Ectodermal cell (in vitro differentiated cells): ENCODE results near the gene ENTPD8.

Experiments
- H3K27ac ChIP-seq: 2 replicates; pipeline ENCODE4 v1.7.0; 2013; ENCODE audit warnings: mild to moderate bottlenecking, low read depth, low read length; ENCODE audit not compliant: insufficient read depth, poor library complexity, severe bottlenecking
- H3K27me3 ChIP-seq: 2 replicates; pipeline ENCODE4 v1.7.0; 2013; ENCODE audit warnings: mild to moderate bottlenecking, low read length; ENCODE audit not compliant: insufficient read depth, control insufficient read depth, poor library complexity, severe bottlenecking
- H3K36me3 ChIP-seq: one replicate; pipeline ENCODE4 v1.7.0; 2013; ENCODE audit warnings: low read length; ENCODE audit not compliant: control insufficient read depth, insufficient read depth
- H3K4me1 ChIP-seq: one replicate; pipeline ENCODE4 v1.7.0; 2013; ENCODE audit warnings: low read length; ENCODE audit not compliant: control insufficient read depth, insufficient read depth
- H3K4me3 ChIP-seq: 2 replicates; pipeline ENCODE4 v1.7.0; 2013; ENCODE audit warnings: low read depth, low read length, control low read depth; ENCODE audit not compliant: insufficient read depth
- H3K9me3 ChIP-seq: 2 replicates; pipeline ENCODE4 v1.7.0; 2013; ENCODE audit warnings: mild to moderate bottlenecking, low read length, moderate library complexity; ENCODE audit not compliant: control insufficient read depth
- WGBS, 2 experiments: methylation state at CpG; one replicate each; pipeline ENCODE4 v1.1.7; 2013; ENCODE audit warnings: missing lambda C conversion rate in 2 of 2; 5-methylcytosine and 5-hydroxymethylcytosine counted together

Gene ENTPD8

DNA sequence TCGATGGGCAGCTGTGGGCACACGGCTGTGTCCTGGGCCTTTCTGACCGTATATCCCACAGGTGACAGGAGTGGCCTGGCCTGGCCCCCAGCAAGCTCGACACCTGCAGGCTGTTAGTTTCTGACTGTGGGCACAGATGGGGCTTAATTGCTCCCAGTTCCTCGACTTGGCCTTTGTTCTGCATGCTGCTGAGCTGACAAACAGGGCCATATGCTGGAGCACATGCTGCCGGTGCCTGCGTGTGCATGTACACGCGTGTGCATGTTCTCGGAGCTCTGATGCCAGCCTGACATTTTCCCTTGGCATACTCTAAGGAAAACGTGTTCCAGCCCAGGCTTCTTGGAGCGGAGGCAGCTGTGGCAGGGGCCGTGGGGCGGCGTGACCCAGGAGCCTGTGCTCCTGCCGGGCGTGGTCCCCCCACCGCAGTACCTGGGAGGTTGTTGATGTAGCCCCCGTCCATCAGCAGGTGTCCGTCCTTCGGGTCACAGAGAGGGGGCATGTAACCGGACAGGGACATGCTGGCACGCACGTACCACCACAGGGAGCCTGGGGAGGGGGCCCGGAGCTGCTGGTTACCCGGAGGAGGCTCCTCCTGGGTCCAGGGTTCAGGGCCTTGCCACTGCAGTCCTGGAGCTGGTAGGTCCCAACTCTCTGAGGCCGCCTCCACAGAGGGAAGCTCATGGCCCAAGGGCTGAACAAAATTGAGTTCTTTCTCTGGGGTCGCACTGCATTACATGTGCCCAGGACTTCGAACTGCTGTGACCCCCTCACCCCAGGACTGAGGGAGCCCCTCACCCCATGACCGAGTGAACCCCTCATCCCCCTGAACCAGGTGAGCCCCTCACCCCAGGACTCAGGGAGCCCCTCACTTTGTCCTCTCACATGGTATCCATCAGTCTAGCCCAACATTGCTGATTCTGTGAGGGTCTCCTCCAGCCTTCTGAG lies 22.1 kb upstream of the ENTPD8 start:
- no peaks in the 10 kb centered on the region for H3K36me3 ChIP-seq
- H3K27ac ChIP-seq = no peak overlapping the region
- H3K4me1 ChIP-seq = peaks cover 1% of the 10 kb centered on the region
- H3K9me3 ChIP-seq = no peaks in the 10 kb centered on the region
- peaks cover 40% of the 10 kb centered on the region for H3K27me3 ChIP-seq
- 93 to 94% methylated on average over 30 of the region's 30 CpGs for WGBS, 2 experiments
- H3K4me3 ChIP-seq = no peak overlapping the region

DNA sequence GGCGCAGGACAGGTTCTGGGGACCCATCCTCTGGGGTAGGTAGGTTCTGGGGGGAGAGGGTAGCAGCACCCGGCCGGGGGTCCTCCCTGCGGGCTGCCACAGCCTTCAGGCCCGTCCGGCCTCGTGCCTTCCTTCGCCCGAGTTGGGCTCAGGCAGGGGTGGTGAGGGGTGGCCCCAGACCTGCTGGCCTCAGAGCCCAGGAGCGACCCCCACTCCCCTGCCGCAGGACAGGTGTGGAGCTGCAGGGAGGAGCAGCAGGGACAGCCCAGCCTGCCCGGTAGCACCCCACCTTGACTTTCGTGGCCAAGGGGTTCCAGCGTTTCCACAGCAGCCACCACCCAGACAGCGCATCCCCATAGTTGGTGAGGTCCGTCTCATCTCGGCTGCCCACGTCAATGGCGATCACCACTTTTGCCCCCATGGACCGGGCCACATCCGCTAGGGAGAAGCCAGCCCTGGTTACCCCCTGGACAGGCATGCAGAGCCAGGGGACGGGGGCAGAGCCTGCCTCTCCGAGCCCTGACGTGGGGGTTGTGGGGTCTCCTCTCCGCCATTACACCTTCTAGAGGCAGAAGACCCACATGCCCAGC lies 21.3 kb upstream of the ENTPD8 start:
- Histone ChIP-seq H3K4me3 (no peak overlapping the region), H3K9me3 (no peaks in the 10 kb centered on the region), H3K27me3 (peaks cover 40% of the 10 kb centered on the region), H3K36me3 (no peaks in the 10 kb centered on the region), H3K27ac (no peak overlapping the region), H3K4me1 (peaks cover 9% of the 10 kb centered on the region)
- WGBS, 2 experiments = 93% methylated on average over 25 of the region's 25 CpGs

DNA sequence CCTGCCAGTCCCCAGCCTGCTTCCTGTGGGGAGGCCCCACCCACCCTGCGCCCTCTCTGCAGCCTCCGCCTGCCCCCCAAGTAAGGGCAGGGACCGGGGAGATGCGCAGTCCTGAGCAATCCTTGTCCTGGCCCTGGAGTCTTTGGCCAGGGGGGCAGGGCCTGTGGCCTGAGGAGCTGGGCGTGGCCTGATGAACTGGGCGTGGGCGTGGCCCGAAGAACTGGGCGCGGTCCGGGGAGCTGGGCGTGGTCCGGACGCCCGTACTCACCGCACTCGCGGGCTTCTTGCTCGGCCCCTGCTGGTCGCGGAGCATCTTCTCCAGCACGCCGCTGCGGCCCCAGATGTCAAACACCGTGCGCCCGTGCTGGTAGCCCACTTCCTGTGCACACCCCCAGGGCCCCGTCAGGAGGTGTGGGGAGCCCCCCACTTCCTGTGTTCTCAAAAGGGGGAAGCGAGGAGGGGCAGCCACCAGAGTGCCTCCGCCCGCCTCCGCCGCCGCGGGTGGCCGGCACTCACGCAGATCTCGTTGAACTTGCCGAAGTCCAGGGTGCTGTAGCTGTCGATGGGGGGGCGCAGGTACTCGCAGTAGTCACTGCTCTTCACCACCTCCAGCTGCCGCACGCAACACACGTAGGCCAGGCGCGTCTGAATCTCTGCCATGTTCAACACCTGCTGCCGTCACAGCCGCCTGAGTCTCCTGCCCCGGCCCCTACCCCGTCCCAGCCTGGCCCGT lies 20.7 kb upstream of the ENTPD8 start:
- peaks cover 3% of the 10 kb centered on the region for H3K36me3 ChIP-seq
- WGBS, 2 experiments = 55 to 57% methylated on average over 52 of the region's 52 CpGs
- H3K4me3 ChIP-seq = no peak overlapping the region
- H3K4me1 ChIP-seq = peaks cover 11% of the 10 kb centered on the region
- no peak overlapping the region for H3K27ac ChIP-seq
- no peaks in the 10 kb centered on the region for H3K9me3 ChIP-seq
- peaks cover 40% of the 10 kb centered on the region for H3K27me3 ChIP-seq

DNA sequence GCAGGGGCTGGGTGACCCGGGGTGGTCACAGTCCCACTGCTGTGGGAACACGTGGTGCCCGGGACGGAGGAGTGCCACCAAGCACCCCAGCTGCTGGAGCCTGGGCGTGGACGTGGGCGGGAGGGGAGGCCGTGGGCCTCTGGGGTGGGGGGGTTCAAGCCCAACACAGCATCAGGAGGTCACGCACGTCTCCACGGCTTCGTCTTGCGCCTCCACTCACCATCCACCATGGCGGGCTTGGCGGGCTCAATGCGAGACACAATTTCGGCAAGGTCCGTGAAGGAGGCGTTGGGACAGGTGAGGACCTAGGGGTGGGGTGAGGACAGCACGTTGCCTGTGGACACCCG lies 20.1 kb upstream of the ENTPD8 start:
- H3K36me3 ChIP-seq = peaks cover 6% of the 10 kb centered on the region
- H3K27ac ChIP-seq = no peak overlapping the region
- H3K27me3 ChIP-seq = peaks cover 40% of the 10 kb centered on the region
- H3K4me3 ChIP-seq = no peak overlapping the region
- WGBS, 2 experiments = 92% methylated on average over 21 of the region's 21 CpGs
- H3K9me3 ChIP-seq = no peaks in the 10 kb centered on the region
- H3K4me1 ChIP-seq = peaks cover 11% of the 10 kb centered on the region

DNA sequence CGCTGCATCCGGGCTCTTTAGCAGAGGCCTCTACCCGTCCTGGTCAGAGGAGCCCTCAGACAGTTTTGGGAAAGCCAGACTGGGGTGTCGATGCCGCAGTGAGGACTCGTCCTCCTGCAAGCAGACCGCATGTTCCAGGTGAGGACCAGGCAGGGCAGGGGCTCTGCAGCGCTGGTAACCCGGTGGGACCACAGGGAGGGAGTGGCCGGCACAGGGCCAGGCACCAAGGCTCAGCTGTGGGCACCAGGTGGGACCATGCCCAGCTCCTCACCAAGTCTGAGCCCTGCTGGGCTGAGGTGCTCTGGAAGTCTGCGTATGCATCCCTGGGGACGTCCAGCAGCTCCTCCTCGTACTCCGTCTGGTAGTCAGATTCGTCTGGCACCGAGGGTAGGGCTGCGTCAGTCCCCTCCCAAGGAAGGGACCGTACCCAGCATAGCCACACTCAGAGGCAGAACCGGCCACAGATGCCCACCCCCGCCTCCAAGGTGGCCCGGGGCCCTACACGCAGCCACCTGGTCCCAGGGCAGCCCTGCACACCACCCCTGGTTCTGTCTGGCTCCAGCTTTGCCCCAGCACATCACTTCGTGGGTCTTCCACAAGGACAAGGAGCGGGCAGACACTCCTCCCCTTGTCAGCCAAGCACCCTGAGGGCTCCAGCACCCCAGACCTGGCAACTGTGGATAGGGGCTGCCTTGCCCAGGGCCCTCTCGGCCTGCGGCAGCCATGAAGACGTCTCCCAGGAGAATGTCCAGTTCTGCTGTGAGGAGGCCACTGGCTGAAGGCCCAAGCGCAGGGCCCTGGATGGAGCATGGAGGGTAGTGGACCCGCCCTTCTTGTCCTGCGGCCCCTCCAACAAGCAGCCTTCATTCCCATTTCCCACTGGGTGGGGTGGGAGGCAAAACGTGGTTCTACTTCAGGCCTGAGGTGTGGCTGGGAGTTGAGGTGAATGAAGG lies 19.5 kb upstream of the ENTPD8 start:
- no peak overlapping the region for H3K4me3 ChIP-seq
- H3K4me1 ChIP-seq = peaks cover 11% of the 10 kb centered on the region
- WGBS, 2 experiments = 95 to 96% methylated on average over 31 of the region's 31 CpGs
- no peak overlapping the region for H3K27ac ChIP-seq
- peaks cover 40% of the 10 kb centered on the region for H3K27me3 ChIP-seq
- no peaks in the 10 kb centered on the region for H3K9me3 ChIP-seq
- H3K36me3 ChIP-seq = peaks cover 6% of the 10 kb centered on the region

DNA sequence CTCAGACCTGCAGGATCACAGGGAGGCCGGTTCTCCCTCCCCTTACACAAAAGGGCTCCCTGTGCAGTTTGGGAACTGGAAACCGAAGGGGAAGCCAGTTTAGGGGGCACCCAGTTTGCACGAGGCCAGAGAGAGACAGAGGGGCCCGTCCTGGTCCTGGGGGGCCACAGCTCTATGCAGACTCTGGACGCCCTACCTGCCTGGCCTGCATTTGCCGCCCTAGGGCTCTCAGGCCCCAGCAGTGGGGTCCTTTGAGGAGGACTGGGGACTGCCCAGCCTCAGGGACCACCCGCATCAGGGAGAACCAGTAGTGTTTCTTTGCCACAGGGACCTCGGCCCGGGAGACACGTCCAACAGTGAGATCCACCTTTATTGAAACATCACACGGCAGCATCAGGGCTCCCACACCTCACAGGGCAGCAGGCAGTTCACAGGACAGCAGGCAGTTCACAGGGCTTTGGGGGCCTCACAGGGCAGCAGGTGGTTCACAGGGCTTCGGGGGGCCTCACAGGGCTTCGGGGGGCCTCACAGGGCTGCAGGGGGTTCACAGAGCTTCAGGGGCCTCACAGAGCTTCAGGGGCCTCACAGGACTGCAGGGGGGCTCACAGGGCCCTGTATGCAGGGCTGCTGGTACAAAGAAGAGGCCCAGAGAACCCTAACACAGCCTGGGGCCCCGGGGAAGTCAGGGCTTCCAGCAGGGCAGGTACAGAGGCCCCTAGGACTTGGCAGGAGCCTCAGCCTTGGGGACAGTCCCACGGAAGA lies 18.6 kb upstream of the ENTPD8 start:
- Histone ChIP-seq H3K27me3 (peaks cover 40% of the 10 kb centered on the region), H3K9me3 (no peaks in the 10 kb centered on the region), H3K4me1 (peaks cover 13% of the 10 kb centered on the region), H3K4me3 (peak overlapping the region; percentile 50), H3K36me3 (peaks cover 12% of the 10 kb centered on the region), H3K27ac (no peak overlapping the region)
- 63 to 64% methylated on average over 15 of the region's 15 CpGs for WGBS, 2 experiments

DNA sequence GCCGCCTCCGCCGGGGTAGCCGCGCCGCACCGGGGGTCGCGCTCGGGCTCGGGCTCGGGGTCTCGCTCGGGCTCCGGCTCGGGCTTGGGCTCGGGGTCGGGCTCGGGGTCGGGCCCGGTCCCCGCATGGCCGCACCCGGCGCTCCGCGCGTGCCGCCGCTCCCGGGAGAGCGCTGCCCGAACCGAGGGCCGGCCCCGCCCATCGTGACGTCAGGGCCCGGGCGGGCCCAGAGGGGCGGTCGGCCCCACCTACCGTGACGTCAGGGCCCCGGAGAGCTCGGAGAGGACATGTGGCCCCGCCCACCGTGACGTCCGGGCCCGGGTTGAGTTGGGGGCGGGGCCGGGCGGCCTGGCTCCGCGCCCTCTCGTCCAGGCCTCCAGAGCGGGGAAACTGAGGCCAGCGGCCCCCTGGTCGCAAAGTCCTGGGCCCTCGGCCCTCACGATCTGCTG lies 18.0 kb upstream of the ENTPD8 start, which contains the start of gene NSMF:
Gene NSMF (minus strand): TSS at position 183 of the 449 bp plus-strand sequence. CDS start 232 bp downstream, outside the sequence.
- peaks cover 40% of the 10 kb centered on the region for H3K27me3 ChIP-seq
- 1% methylated on average over 62 of the region's 62 CpGs for WGBS, 2 experiments
- H3K27ac ChIP-seq = no peak within 1 kb of the TSS

DNA sequence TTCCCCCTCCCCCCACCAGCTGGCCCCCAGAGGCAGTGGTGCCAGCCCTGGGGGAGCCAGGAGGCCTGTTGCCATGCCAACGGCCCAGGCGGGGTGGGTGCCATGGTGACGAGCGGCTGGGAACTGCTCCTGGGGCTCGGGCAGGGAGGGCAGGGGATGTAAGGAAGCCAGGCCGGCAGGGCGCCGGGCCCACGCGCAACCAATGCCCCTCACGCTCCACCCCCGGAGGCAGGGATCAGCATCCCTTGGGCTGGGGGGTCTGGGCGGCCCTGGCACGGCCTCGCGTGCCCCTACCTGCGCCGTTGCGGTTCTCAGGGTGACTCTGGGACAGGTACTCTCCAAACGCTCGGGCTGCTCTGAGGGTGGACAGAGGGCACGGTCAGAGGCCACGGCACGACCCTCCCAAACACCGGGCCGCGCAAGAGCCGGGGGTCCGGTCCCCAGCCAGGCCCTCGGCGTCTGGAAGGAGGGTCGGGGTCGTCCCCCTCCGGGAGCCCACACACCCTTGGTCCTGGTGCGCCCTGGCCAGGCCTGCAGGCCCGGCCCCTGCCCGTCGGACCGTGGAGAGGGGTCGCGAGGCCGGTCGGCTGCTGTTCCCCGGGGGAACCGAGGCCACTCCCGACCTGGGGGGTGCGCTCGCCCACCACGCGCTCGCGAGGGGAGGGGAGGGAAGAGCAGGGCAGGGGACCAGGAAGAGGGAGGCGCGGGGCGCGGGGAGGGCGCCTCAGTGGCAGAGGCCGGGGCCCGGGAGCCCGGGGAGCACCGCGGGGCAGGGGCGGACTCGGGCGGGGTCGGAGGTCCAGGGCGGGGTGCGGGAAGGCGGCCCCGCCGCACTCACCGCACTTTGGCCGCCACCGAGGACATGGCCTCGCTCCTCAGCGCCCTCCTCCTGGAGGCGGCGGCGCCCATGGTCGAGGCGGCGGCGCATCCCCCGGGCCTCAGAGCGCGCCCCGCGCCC lies 17.3 kb upstream of the ENTPD8 start:
- Histone ChIP-seq H3K9me3 (no peaks in the 10 kb centered on the region), H3K4me3 (peak overlapping the region; percentile 50), H3K27me3 (peaks cover 40% of the 10 kb centered on the region), H3K4me1 (peaks cover 20% of the 10 kb centered on the region), H3K36me3 (peaks cover 12% of the 10 kb centered on the region), H3K27ac (no peak overlapping the region)
- 15% methylated on average over 88 of the region's 88 CpGs for WGBS, 2 experiments

More for the DNA sequence above, 18.0 kb upstream of the ENTPD8 start, which contains the start of gene NSMF:
- H3K4me1 ChIP-seq = peaks cover 19% of the 10 kb centered on the region
- H3K4me3 ChIP-seq = peak within 1 kb of the TSS; percentile 50
- no peaks in the 10 kb centered on the region for H3K9me3 ChIP-seq
- peaks cover 12% of the 10 kb centered on the region for H3K36me3 ChIP-seq
